ENCODE results near the gene KDM7A. TPM values are rescaled to one million over a fixed set of nuclear protein-coding genes. Genes with fewer than 3 reads are reported as not detected.

KDM7A gene
- total and polyA plus RNA-seq, 9 of the 15 experiments (the other 6 are each of a cell fraction or from before 2014, with no cell fraction given) = 0.90 to 8.4 (median 7.0) TPM

- TF ChIP-seq, protein P1, sequence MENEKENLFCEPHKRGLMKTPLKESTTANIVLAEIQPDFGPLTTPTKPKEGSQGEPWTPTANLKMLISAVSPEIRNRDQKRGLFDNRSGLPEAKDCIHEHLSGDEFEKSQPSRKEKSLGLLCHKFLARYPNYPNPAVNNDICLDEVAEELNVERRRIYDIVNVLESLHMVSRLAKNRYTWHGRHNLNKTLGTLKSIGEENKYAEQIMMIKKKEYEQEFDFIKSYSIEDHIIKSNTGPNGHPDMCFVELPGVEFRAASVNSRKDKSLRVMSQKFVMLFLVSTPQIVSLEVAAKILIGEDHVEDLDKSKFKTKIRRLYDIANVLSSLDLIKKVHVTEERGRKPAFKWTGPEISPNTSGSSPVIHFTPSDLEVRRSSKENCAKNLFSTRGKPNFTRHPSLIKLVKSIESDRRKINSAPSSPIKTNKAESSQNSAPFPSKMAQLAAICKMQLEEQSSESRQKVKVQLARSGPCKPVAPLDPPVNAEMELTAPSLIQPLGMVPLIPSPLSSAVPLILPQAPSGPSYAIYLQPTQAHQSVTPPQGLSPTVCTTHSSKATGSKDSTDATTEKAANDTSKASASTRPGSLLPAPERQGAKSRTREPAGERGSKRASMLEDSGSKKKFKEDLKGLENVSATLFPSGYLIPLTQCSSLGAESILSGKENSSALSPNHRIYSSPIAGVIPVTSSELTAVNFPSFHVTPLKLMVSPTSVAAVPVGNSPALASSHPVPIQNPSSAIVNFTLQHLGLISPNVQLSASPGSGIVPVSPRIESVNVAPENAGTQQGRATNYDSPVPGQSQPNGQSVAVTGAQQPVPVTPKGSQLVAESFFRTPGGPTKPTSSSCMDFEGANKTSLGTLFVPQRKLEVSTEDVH (IDR thresholded peaks at IDR 0.05; ENCODE audit: low read depth, partially characterized antibody) = peak; percentile 56
- TF ChIP-seq ZNF124 (CRISPR knock-in tag; IDR thresholded peaks at IDR 0.05) = no peak
- TF ChIP-seq SMARCA4 (IDR thresholded peaks at IDR 0.05) = peak; percentile 85
- peak; percentile 12; the same call in 1 of the 2 replicates for TF ChIP-seq ZNF408 (CRISPR knock-in tag; IDR thresholded peaks at IDR 0.05; ENCODE audit: low read depth)
- TF ChIP-seq ZNF449 (CRISPR knock-in tag; IDR thresholded peaks at IDR 0.05) = 0 out of 2 replicates have a peak, but pooled peaks have one; percentile 52
- peak; percentile 69; the same call in 1 of the 2 replicates for TF ChIP-seq NKRF (IDR thresholded peaks at IDR 0.05; ENCODE audit: borderline replicate concordance)
- no peak for TF ChIP-seq NONO (IDR thresholded peaks at IDR 0.05; ENCODE audit: low read depth in 2 of 2, low read length in 1 of 2)
- TF ChIP-seq EHMT2 (IDR thresholded peaks at IDR 0.05) = peak; percentile 52; the same call in 1 of the 2 replicates
- TF ChIP-seq, protein P2, sequence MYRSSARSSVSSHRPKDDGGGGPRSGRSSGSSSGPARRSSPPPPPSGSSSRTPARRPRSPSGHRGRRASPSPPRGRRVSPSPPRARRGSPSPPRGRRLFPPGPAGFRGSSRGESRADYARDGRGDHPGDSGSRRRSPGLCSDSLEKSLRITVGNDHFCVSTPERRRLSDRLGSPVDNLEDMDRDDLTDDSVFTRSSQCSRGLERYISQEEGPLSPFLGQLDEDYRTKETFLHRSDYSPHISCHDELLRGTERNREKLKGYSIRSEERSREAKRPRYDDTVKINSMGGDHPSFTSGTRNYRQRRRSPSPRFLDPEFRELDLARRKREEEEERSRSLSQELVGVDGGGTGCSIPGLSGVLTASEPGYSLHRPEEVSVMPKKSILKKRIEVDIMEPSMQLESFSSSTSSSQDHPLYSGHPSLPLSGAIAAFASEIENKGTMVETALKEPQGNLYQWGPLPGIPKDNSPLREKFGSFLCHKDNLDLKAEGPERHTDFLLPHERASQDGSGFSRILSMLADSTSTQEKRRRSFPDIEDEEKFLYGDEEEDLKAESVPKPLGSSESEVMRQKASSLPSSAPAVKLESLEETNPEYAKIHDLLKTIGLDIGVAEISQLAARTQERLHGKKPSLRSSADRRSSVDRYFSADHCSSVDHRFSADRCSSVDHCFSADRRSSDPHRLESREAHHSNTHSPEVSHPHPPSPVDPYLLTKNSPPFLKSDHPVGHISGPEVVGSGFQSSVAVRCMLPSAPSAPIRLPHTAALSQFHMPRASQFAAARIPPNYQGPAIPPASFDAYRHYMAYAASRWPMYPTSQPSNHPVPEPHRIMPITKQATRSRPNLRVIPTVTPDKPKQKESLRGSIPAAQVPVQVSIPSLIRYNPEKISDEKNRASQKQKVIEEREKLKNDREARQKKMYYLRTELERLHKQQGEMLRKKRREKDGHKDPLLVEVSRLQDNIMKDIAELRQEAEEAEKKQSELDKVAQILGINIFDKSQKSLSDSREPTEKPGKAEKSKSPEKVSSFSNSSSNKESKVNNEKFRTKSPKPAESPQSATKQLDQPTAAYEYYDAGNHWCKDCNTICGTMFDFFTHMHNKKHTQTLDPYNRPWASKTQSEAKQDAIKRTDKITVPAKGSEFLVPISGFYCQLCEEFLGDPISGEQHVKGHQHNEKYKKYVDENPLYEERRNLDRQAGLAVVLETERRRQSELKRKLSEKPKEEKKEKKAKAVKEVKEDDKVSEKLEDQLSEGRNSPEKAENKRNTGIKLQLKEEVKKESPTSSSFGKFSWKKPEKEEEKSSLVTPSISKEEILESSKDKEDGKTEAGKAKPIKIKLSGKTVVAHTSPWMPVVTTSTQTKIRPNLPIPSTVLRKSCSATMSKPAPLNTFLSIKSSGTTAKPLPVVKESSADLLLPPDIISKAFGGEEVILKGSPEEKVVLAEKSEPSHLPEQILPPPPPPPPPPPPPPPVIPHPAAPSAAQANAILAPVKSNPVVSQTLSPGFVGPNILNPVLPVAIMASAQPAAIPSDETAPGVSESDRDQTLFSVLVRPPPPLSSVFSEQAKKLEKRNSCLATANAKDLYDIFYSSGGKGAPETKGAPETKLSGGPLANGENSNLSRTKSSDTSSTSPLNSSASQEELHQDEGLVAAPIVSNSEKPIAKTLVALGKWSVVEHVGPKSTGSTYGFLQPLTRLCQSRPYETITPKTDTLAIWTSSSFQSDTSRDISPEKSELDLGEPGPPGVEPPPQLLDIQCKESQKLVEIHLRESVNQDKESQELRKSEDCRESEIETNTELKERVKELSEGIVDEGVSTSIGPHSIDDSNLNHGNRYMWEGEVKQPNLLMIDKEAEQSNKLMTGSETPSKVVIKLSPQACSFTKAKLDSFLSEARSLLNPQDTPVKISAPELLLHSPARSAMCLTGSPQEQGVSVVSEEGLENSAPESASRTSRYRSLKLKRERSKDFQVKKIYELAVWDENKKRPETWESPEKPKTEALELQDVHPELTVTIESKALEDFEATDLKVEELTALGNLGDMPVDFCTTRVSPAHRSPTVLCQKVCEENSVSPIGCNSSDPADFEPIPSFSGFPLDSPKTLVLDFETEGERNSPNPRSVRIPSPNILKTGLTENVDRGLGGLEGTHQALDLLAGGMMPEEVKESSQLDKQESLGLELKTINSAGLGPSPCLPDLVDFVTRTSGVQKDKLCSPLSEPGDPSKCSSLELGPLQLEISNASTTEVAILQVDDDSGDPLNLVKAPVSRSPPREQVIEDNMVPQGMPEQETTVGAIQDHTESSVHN (IDR thresholded peaks at IDR 0.05; ENCODE audit: borderline replicate concordance in 1 of 2, low read depth in 1 of 2) = peak in 1 of 2 experiments; percentile 79; a peak in 2 of 4 replicates
- peak; percentile 79; the same call in 1 of the 2 replicates for TF ChIP-seq GABPB2 (CRISPR knock-in tag; conservative IDR thresholded peaks at IDR 0.05)
These were observed 23.5 kb upstream of the KDM7A start (continued) for GRCh38 chr7:140200061-140200989.

Data from K562 (cell line).